Measurements from ENCODE around the gene RAD23B.

The RAD23B gene

DNA sequence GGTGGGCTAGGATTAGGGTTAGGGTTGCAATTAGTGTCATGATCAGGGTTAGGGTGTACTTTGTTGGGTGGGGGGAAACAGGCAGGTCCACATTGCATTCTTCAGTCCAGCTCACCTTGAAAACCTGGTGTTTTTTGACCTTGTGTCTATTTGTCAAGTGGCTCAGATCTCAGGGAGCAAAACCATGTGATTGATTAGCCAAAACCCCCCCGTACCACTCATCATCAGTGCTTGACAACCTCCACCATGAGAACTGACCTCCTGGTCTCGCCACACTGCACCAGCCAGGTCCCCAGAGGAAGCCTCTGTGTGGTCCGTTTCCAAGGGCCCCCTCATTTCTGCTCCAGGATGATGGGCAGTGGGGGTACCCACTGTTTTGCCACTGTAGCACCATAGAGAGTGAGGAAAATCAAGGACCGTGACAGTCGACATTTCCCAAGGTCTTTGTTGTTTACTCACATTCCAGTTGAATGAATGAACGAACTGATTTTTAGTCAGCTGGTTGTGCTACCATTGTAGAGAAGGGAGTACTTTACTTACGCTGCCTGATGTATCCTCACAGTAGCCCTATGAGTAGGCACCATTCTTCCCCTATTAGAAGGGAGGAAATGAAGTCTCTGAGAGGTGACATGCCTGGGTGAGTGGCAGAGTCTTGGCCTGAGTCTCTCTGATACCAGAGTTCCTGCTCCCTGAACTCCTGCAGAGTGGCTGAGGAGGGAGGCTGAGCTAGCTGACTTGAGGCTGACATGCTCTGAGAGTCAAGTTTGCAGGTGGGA is 84.8 kb downstream of the RAD23B start:
- no peak overlapping the region for H3K27ac ChIP-seq (replicated peaks)

DNA sequence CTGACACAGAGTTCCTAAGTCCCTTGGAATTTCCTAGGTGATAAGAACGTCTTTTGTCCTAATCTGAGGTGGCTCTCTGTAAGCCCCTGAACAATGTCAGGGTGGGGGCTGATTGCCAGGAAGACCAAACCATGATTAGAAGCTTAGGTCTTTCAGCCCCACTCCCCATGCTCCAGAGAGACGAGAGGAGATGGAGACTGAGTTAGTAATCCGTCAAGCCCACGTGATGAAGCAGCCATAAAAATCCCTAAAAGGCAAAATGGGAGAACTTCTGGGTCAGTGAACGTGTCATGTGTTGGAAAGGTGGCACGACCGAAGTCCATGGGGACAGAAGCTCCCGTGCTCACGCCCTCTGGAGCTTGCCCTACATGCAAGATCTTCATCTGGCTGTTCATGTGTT is 85.6 kb downstream of the RAD23B start:
- Histone ChIP-seq H3K27ac (replicated peaks) (no peak overlapping the region), H3K27me3 (ENCODE audit: insufficient read depth, poor library complexity, severe bottlenecking) (no peaks in the 10 kb centered on the region), H3K4me3 (replicated peaks; ENCODE audit: insufficient read depth, low read length) (no peak overlapping the region)
- no peak for TF ChIP-seq SPI1 (IDR thresholded peaks at IDR 0.05; ENCODE audit: borderline replicate concordance, low read depth)
- TF ChIP-seq POLR2AphosphoS5 (IDR thresholded peaks at IDR 0.05; ENCODE audit: low read depth): no peak
- TF ChIP-seq GABPA (IDR thresholded peaks at IDR 0.05; ENCODE audit: low read depth): no peak
- TF ChIP-seq, protein P1, sequence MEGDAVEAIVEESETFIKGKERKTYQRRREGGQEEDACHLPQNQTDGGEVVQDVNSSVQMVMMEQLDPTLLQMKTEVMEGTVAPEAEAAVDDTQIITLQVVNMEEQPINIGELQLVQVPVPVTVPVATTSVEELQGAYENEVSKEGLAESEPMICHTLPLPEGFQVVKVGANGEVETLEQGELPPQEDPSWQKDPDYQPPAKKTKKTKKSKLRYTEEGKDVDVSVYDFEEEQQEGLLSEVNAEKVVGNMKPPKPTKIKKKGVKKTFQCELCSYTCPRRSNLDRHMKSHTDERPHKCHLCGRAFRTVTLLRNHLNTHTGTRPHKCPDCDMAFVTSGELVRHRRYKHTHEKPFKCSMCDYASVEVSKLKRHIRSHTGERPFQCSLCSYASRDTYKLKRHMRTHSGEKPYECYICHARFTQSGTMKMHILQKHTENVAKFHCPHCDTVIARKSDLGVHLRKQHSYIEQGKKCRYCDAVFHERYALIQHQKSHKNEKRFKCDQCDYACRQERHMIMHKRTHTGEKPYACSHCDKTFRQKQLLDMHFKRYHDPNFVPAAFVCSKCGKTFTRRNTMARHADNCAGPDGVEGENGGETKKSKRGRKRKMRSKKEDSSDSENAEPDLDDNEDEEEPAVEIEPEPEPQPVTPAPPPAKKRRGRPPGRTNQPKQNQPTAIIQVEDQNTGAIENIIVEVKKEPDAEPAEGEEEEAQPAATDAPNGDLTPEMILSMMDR (IDR thresholded peaks at IDR 0.05; ENCODE audit: insufficient read depth, low read length): no peak
- TF ChIP-seq, protein P2, sequence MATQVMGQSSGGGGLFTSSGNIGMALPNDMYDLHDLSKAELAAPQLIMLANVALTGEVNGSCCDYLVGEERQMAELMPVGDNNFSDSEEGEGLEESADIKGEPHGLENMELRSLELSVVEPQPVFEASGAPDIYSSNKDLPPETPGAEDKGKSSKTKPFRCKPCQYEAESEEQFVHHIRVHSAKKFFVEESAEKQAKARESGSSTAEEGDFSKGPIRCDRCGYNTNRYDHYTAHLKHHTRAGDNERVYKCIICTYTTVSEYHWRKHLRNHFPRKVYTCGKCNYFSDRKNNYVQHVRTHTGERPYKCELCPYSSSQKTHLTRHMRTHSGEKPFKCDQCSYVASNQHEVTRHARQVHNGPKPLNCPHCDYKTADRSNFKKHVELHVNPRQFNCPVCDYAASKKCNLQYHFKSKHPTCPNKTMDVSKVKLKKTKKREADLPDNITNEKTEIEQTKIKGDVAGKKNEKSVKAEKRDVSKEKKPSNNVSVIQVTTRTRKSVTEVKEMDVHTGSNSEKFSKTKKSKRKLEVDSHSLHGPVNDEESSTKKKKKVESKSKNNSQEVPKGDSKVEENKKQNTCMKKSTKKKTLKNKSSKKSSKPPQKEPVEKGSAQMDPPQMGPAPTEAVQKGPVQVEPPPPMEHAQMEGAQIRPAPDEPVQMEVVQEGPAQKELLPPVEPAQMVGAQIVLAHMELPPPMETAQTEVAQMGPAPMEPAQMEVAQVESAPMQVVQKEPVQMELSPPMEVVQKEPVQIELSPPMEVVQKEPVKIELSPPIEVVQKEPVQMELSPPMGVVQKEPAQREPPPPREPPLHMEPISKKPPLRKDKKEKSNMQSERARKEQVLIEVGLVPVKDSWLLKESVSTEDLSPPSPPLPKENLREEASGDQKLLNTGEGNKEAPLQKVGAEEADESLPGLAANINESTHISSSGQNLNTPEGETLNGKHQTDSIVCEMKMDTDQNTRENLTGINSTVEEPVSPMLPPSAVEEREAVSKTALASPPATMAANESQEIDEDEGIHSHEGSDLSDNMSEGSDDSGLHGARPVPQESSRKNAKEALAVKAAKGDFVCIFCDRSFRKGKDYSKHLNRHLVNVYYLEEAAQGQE (IDR thresholded peaks at IDR 0.05; ENCODE audit: insufficient replicate concordance, low read depth): no peak
- no peak for DNase-seq (ENCODE audit: low read depth in 1 of 2, low spot score in 1 of 2)

More for the DNA sequence above, 84.8 kb downstream of the RAD23B start:
- no peak for DNase-seq (ENCODE audit: low read depth in 1 of 2, low spot score in 1 of 2)
- Histone ChIP-seq H3K27me3 (ENCODE audit: insufficient read depth, poor library complexity, severe bottlenecking) (no peaks in the 10 kb centered on the region), H3K4me3 (replicated peaks; ENCODE audit: insufficient read depth, low read length) (no peak overlapping the region)
- TF ChIP-seq SPI1 (IDR thresholded peaks at IDR 0.05; ENCODE audit: borderline replicate concordance, low read depth): no peak
- no peak for TF ChIP-seq GABPA (IDR thresholded peaks at IDR 0.05; ENCODE audit: low read depth)
- TF ChIP-seq, protein P2 (IDR thresholded peaks at IDR 0.05; ENCODE audit: insufficient replicate concordance, low read depth): no peak

DNA sequence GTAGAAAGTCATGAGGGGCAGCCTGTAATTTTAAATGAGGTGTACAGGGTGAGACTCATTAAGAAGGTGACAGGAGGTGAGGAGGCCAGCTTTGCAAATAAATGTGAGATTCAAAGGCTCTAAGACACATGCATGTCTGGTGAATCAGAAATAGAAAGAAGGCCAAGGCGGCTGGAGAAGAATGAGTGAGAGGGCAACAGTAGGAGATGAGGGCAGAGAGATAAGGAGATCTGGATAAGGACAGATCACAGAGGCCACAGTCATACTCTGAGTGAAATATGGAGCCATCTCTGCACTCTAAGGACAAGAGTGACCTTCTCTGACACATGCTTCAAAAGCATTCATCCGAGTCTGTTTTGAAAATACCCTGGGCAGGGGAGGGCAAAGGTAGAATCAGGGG is 90.7 kb downstream of the RAD23B start:
- H3K4me3 ChIP-seq (replicated peaks; ENCODE audit: insufficient read depth, low read length): no peak overlapping the region
- no peaks in the 10 kb centered on the region for H3K27me3 ChIP-seq (ENCODE audit: insufficient read depth, poor library complexity, severe bottlenecking)
- no peak overlapping the region for H3K27ac ChIP-seq (replicated peaks)
- no peak for TF ChIP-seq SPI1 (IDR thresholded peaks at IDR 0.05; ENCODE audit: borderline replicate concordance, low read depth)
- no peak for TF ChIP-seq GABPA (IDR thresholded peaks at IDR 0.05; ENCODE audit: low read depth)
- TF ChIP-seq, protein P2 (IDR thresholded peaks at IDR 0.05; ENCODE audit: insufficient replicate concordance, low read depth): no peak
- no peak for DNase-seq (ENCODE audit: low read depth in 1 of 2, low spot score in 1 of 2)

DNA sequence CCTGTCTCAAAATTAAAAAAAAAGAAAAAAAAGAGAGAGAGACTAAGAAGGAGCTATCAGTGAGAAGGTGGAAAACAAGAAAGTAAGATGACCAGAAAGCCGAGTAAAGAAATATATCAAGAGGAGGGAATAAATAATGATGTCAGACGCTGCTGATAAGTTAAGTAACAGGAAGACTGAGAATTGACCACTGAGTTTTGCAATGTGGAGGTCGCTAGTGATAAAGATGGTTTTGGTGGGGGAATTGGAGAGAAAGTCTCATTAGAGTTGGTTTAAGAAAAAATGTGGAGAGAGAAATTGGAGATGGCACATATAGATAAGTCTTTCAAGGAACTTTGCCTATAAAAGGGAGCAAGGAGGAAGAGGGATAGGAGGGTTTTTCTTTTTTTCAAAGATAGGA is 91.9 kb downstream of the RAD23B start:
- TF ChIP-seq POLR2AphosphoS5 (IDR thresholded peaks at IDR 0.05; ENCODE audit: low read depth): no peak
- TF ChIP-seq SPI1 (IDR thresholded peaks at IDR 0.05; ENCODE audit: borderline replicate concordance, low read depth): no peak
- TF ChIP-seq GABPA (IDR thresholded peaks at IDR 0.05; ENCODE audit: low read depth): no peak
- TF ChIP-seq, protein P1 (IDR thresholded peaks at IDR 0.05; ENCODE audit: insufficient read depth, low read length): no peak
- no peak for DNase-seq (ENCODE audit: low read depth in 1 of 2, low spot score in 1 of 2)
- no peaks in the 10 kb centered on the region for H3K27me3 ChIP-seq (ENCODE audit: insufficient read depth, poor library complexity, severe bottlenecking)
- H3K4me3 ChIP-seq (replicated peaks; ENCODE audit: insufficient read depth, low read length): no peak overlapping the region
- H3K27ac ChIP-seq (replicated peaks): no peak overlapping the region

Measured in HL-60 (cell line).